ENCODE data around the gene FAM53A.

FAM53A gene

GRCh38 chr4:1593881-1594345 lies 90.2 kb downstream of the FAM53A start:
- ATAC-seq (no peak), DNase-seq (no peak)

DNA sequence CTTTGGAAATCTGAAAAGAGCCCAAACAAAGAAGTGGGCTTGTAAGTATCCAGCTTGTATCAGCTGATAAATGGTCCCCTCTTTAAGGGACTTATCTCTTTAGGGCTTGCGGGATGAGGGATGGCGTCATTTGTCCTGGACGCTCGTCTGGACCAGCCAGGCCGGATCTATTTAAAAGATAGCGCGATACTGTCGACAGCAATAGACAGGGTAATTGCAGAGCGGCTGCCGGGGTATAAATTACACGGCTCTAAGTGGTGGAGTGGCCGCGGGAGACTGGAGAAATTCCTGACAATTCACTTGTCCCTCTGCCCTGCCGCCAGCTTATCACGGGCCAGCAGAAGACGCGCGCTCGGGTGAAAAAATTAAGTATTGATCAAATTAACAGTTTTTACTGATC lies 90.7 kb downstream of the FAM53A start:
- DNase-seq (no peak), ATAC-seq (no peak)

- DNase-seq (no peak), ATAC-seq (no peak)
These were observed 91.2 kb downstream of the FAM53A start for GRCh38 chr4:1592709-1593417.

GRCh38 chr4:1592068-1592708 lies 91.9 kb downstream of the FAM53A start:
- DNase-seq (no peak), ATAC-seq (no peak)

DNA sequence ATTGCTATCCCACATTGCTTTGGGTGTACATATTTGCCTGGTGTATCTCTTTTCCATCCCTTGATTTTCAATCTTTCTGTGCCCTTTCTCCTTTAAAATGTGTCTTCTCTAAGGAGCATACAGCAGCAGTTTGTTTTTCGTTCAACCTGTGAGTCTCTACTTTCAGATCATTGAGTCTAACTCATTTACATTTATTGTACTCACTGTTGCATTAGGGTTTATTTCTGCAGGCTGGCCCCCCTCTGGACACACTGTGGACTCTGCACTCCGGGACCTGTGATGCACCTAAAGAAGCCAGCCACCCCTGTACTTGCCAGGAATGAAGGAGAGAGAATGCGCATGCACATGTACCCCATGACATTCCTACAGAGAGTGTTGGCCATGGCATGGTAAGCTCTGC lies 93.0 kb downstream of the FAM53A start:
- DNase-seq = no peak
- ATAC-seq = no peak

DNA sequence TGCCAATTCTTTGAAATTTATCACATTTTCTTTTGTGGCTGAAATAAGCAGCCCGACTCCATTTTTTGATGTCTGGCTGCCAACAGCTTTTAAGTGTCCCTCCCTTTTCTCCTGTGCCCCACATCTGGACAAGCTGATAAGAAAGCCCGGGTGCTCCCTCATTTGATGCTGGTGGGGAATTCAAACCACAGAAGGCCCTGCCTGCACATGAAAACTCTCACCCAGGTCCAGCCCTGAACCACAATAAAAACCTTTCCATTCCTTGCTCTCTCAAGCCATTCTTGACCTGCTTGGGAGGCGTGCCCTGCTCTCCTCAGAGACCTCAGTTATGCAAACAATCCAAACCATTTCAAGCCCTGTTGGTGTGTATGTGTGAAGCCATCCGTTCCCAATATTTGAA lies 93.9 kb downstream of the FAM53A start:
- no peak for DNase-seq
- ATAC-seq = no peak
